ENCODE results near the gene TAF5L.

GRCh38 chr1:229603371-229604005 is 22.4 kb downstream of the TAF5L start:
- TF ChIP-seq EZH2 (IDR thresholded peaks at IDR 0.05; ENCODE audit: low read depth) (no peak), CTCF (conservative IDR thresholded peaks at IDR 0.05) (no peak)

All from PC-9 (cell line).